GM18868 (cell line): ENCODE results near the gene CIT.
"Not testable (repeated sequence)": the region's sequence is repeated elsewhere in the genome, so short reads cannot be mapped to it uniquely, and the experiment has no call there.

Experiments
- ATAC-seq: cut with Tn5 transposase; IDR thresholded peaks from one replicate; pipeline ENCODE4 v1.9.1; 2021; ENCODE audit warnings: mild to moderate bottlenecking, moderate library complexity; ENCODE audit not compliant: unreplicated experiment

The CIT gene

GRCh38 chr12:119746169-119746568, 131.0 kb downstream of the CIT start:
- ATAC-seq: no peak

- ATAC-seq: no peak
Observed at GRCh38 chr12:119744900-119745606, 132.1 kb downstream of the CIT start.

- no peak for ATAC-seq
Observed at GRCh38 chr12:119742700-119743099, 134.4 kb downstream of the CIT start.

GRCh38 chr12:119740830-119741229, 136.3 kb downstream of the CIT start:
- ATAC-seq: no peak

GRCh38 chr12:119735079-119735478, 142.0 kb downstream of the CIT start:
- no peak for ATAC-seq

GRCh38 chr12:119730381-119730780, 146.7 kb downstream of the CIT start:
- ATAC-seq: no peak

GRCh38 chr12:119729871-119730270, 147.2 kb downstream of the CIT start:
- no peak for ATAC-seq

GRCh38 chr12:119728444-119728745, 148.7 kb downstream of the CIT start:
- ATAC-seq: no peak

- no peak for ATAC-seq
Observed at GRCh38 chr12:119727600-119728443, 149.3 kb downstream of the CIT start.

- no peak for ATAC-seq
Observed at GRCh38 chr12:119725523-119725922, 151.6 kb downstream of the CIT start.

GRCh38 chr12:119721306-119721705, 155.8 kb downstream of the CIT start:
- ATAC-seq: no peak

GRCh38 chr12:119720349-119720748, 156.8 kb downstream of the CIT start:
- ATAC-seq: no peak

GRCh38 chr12:119718141-119718540, 159.0 kb downstream of the CIT start:
- no peak for ATAC-seq

GRCh38 chr12:119715268-119715620, 161.9 kb downstream of the CIT start:
- no peak for ATAC-seq

- no peak for ATAC-seq
Observed at GRCh38 chr12:119714614-119715267, 162.4 kb downstream of the CIT start.

- ATAC-seq: no peak
Observed at GRCh38 chr12:119713551-119714031, 163.5 kb downstream of the CIT start.

- no peak for ATAC-seq
Observed at GRCh38 chr12:119712721-119713120, 164.4 kb downstream of the CIT start.

GRCh38 chr12:119711693-119712092, 165.4 kb downstream of the CIT start:
- ATAC-seq: no peak

GRCh38 chr12:119710965-119711551, 166.1 kb downstream of the CIT start:
- no peak for ATAC-seq

- ATAC-seq: no peak
Observed at GRCh38 chr12:119710374-119710964, 166.7 kb downstream of the CIT start.

- ATAC-seq: not testable (repeated sequence)
Observed at GRCh38 chr12:119706427-119706826, 170.7 kb downstream of the CIT start.
